Urothelium cell line (cell line): Measurements from ENCODE around the gene NDUFB7.
"Not testable (repeated sequence)": the region's sequence is repeated elsewhere in the genome, so short reads cannot be mapped to it uniquely, and the experiment has no call there.

Source experiments
- DNase-seq: peaks from one replicate; pipeline ENCODE4 v3.0.0; 2011; ENCODE audit warnings: low spot score, mixed read lengths
- FAIRE-seq: peaks from 2 replicates; lab custom pipeline; 2011; peaks lifted over from hg19 to GRCh38; lab: Jason Lieb, UNC

The NDUFB7 gene

GRCh38 chr19:14554382-14554812 is 17.5 kb downstream of the NDUFB7 start:
- DNase-seq (no peak), FAIRE-seq (no peak)

GRCh38 chr19:14553939-14554243 is 18.0 kb downstream of the NDUFB7 start:
- DNase-seq (no peak), FAIRE-seq (no peak)

- DNase-seq (no peak), FAIRE-seq (no peak)
These were observed 18.6 kb downstream of the NDUFB7 start for GRCh38 chr19:14553042-14553938.

- not testable (repeated sequence) for FAIRE-seq
These were observed 19.9 kb downstream of the NDUFB7 start for GRCh38 chr19:14552006-14552360.

GRCh38 chr19:14551134-14552005 is 20.5 kb downstream of the NDUFB7 start:
- DNase-seq = not testable (repeated sequence)

More at GRCh38 chr19:14552006-14552360, 19.9 kb downstream of the NDUFB7 start:
- not testable (repeated sequence) for DNase-seq

GRCh38 chr19:14550201-14550754 is 21.6 kb downstream of the NDUFB7 start:
- no peak for FAIRE-seq

More at GRCh38 chr19:14551134-14552005, 20.5 kb downstream of the NDUFB7 start:
- FAIRE-seq = not testable (repeated sequence)

GRCh38 chr19:14545716-14546082 is 26.2 kb downstream of the NDUFB7 start:
- no peak for DNase-seq
- no peak for FAIRE-seq

More at GRCh38 chr19:14550201-14550754, 21.6 kb downstream of the NDUFB7 start:
- no peak for DNase-seq

- FAIRE-seq (no peak), DNase-seq (no peak)
These were observed 26.7 kb downstream of the NDUFB7 start for GRCh38 chr19:14544977-14545715.

- FAIRE-seq = no peak
These were observed 27.8 kb downstream of the NDUFB7 start for GRCh38 chr19:14544047-14544446.

GRCh38 chr19:14542711-14543328 is 29.0 kb downstream of the NDUFB7 start:
- FAIRE-seq = no peak
- no peak for DNase-seq

More at GRCh38 chr19:14544047-14544446, 27.8 kb downstream of the NDUFB7 start:
- DNase-seq = no peak

- FAIRE-seq, DNase-seq: not testable (repeated sequence)
These were observed 29.9 kb downstream of the NDUFB7 start for GRCh38 chr19:14541979-14542378.

- DNase-seq = no peak
- FAIRE-seq = no peak
These were observed 30.9 kb downstream of the NDUFB7 start for GRCh38 chr19:14540741-14541525.

GRCh38 chr19:14536926-14537692 is 34.8 kb downstream of the NDUFB7 start:
- FAIRE-seq = no peak
- peak; percentile 51 for DNase-seq

GRCh38 chr19:14533450-14533849 is 38.4 kb downstream of the NDUFB7 start:
- FAIRE-seq (no peak), DNase-seq (no peak)

- DNase-seq (no peak), FAIRE-seq (no peak)
These were observed 41.4 kb downstream of the NDUFB7 start for GRCh38 chr19:14530506-14530905.

GRCh38 chr19:14530005-14530348 is 41.9 kb downstream of the NDUFB7 start:
- no peak for FAIRE-seq
- DNase-seq = no peak

- DNase-seq (peak; percentile 95), FAIRE-seq (no peak)
These were observed 42.4 kb downstream of the NDUFB7 start, which contains the start of gene TECR for GRCh38 chr19:14529254-14530004. TECR (plus strand) TSS chr19:14529594; CDS start chr19:14529697, 103 bp downstream.
